ENCODE results near the gene TEX35.

The TEX35 gene

DNA sequence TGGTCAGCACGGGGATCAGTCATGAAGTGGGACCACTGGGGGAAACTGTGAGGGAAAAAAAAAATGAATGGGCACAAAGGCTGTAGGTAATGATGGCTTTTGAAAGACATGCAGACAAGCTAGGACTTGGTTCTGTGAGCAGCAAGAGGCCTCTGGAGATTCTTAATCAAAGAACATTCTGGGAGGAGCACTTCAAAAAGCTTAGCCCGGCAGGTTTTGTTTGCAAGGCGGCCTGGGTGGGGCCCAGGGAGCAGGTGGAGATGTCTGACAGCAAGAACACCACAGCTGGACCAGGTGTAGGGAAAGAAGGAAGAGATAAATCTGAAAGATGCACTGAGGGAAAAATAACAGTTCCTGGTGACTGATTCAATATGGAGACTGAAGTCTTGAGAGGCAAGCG lies 6.0 kb downstream of the TEX35 start:
- DNase-seq (ENCODE audit: low spot score), result no peak

DNA sequence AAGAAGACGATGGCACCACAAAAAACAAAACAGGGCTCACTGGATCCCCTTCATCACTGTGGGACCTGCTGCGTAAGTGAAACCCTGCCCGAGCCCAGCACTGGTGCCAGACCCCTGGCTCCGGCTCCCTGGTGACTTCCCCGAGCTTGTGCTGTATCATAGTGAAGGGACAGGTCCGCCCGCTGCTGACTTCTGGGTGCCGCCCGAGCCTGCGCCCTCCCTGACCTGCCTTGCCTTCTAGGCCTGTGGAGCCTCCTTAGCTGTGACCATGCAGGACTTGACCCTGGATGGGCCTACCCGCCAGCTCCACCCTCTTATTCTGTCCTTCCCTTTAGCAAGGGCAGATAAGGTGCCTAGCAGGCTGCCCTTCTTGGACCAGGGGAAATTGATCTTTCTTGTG lies 7.9 kb downstream of the TEX35 start:
- DNase-seq (ENCODE audit: low spot score), result no peak

DNA sequence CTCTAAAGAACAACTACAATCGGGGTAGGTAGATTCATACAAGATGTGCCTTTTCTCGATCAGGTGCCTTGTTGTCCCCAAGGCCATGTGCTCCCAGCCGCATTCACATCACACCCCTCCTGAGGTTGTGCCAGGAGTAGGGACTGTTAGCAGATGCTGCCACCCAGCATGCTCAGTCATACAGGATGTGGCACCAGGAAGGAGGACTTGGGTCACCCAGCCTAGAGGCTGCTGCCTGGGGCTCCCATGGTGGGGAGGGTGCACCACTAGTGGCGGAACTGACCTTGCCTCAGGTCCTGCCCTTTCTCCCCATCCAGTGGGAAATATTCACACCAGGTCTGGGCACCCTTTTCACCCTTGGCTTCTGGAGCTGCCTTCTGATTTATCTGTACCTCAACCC lies 8.3 kb downstream of the TEX35 start:
- no peak for DNase-seq (ENCODE audit: low spot score)

DNA sequence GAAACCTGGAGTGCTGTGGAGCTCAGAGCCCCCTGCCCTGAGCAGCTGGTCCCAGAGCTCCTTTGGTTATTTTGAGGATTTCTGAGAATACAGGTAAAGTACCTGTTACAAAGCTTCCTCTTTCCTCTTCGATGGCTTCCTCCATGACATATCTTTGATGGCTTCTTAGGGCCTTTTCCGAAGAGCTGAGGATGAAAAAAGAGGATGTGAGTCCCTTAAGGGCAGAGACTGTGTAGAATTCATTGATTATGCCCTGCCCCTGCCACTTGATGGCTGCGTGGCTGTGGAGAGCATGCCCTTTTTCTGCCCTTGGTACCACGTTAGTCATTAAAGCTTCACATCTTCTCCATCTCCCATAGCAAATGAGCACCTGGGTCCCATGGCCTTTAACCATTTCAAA lies 14.2 kb downstream of the TEX35 start:
- DNase-seq (ENCODE audit: low spot score), result no peak

DNA sequence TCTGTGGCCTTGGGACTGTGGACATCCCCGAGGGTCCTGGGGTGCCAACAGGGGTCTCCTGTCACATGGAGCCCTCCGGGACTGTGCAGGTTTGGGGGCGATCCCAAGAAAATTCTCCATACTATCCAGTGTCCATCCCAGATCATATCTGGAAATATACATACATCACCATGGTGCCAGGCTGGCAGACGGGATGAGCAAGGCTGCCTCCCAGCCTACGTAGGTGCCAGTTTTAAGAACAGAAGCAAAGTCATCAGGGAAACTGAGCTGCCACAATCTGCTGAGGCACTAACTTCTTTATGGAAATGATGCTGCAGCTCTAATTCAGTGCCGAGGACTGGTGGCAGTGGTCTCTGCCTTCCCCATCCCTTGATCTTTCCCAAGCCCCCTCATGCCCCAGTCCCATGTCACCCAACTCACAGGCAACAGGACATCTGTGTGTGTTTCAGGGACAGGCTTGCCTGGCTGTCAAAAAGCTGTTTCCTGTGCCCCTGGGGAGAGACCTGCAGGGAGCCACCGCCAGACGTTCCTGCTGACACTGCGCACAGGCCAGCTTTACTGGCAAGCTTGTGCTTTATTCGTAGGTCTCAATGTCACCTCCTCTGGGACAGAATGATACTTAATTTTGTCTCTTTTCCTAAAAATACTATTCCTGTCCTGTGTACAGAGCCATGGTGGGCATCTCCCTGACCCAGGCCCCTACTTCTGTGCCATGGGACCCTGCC lies 15.5 kb downstream of the TEX35 start:
- no peak for DNase-seq (ENCODE audit: low spot score)

DNA sequence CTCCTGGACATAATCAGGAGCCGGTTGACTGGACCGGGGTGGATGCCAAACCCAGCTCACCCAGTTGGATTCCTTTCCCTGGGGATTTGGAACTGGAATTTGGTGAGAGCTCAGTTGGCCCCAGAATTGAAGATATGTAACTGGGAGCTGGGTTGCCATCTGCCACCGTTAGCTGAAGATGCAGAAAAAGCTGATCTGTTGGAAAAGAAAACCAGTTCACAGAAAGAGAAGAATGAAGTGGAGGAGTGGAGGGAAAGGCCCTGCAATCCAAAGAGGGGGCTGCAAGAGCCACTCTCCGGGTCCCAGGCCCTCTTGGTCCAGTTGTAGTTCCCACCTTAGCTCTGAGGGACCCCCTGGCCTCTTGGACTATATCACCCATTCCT lies 16.0 kb downstream of the TEX35 start:
- no peak for DNase-seq (ENCODE audit: low spot score)

DNA sequence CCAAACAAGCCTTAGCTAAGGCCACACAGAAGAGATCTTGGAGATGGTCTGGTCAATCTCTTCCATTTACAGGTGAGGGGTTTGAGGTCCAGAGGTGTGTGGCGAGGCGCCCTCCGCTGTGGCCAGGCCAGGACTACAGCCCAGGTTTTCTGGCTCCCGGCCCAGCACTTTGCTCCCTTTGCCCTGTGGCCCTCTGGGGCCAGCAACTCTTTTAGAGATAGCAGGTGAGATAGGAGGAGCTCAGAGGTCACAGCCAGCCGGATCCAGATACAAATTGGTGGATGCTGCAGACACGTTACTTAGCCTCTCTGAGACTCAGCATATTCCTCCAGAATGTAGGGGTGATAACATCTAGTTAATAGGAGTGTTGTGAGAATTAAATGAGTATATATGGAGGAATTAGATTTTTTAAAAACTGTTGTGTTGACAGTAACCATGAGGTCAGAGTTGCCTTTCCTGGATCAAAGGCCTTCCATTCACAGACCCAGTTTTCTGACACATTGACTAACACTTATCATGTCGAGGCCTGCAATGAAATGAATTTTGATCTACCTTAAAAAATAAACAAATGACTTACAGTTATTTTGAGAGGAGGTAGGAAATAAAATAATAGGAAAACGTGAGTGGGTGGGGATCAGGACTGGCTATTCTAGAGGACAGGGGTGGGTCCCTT lies 16.6 kb downstream of the TEX35 start:
- DNase-seq (ENCODE audit: low spot score), result no peak

DNA sequence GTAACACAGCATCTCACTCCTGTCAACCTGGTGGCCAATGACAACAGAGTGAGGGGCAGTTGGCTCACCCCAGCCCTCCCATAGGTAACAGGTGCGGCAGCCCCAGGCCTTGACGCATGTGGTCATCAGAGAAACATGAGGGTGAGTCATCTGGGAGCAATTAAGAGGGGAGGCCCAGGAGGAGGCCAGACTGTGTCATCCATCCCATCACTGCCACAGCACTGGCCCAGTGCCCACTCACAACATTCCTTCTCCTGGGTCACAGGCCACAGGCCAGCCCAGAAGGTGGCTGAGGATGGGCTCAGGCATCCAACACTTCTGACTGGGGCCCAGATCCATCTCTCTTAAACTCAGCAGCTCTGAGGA lies 17.1 kb downstream of the TEX35 start:
- DNase-seq (ENCODE audit: low spot score), result peak; percentile 85

DNA sequence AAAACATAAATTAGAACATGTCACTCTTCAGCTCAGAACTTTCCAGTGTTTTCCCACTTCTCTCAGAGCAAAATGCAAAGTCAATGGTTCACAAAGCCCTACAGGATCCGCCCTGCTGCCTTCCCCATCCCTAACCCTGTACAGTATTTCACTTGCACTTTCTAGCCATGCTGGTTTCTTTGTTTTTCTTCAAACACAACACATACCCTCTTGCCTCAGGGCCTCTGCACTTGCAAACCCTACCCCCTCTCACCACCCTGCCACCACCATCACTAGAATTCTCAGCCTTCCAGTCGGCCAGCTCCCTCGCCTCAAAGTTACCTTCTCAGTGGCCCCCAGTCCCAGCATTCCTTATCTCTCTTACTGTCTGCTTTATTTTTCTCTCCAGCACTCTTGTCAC lies 17.6 kb downstream of the TEX35 start:
- no peak for DNase-seq (ENCODE audit: low spot score)

DNA sequence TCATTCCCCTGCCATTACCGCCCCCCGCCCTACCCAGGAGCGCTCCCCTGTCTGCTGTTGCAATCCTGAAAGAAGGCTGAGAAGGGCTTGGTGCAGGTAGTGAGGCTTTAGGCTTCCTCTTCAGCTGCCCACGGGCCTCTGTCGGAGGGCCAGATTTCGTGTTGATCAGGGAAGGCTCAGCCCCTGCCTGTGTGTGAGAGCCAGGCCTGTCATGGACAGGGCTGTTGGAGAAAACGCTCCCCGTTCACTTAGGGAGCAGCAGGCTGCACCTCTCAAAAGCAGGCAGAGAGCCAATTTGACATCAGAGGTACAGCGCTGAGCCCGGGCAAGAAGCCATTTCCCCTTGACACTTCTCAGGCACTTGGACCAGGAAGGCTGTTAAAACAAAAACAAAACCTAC lies 19.0 kb downstream of the TEX35 start:
- peak; percentile 33 for DNase-seq (ENCODE audit: low spot score)

DNA sequence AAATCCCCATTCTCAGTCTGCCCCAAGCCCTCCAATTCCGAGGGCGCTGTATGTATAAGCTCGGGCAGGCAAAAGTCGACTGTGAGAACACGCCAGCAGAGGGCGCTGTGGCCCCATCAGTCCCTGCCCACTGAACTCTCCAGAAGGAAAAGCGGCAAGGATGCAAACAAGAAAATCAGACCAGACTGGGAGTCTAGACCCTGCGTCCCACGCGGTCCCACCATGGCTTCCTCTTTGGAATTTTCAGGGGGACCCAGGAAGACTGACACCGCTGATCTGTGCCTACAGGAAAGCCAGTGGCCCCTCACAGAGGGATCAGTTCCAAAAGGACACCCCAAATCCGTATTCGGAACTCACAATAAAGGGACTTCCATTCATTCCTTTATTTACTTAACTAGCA lies 19.5 kb downstream of the TEX35 start:
- DNase-seq (ENCODE audit: low spot score), result peak; percentile 81

DNA sequence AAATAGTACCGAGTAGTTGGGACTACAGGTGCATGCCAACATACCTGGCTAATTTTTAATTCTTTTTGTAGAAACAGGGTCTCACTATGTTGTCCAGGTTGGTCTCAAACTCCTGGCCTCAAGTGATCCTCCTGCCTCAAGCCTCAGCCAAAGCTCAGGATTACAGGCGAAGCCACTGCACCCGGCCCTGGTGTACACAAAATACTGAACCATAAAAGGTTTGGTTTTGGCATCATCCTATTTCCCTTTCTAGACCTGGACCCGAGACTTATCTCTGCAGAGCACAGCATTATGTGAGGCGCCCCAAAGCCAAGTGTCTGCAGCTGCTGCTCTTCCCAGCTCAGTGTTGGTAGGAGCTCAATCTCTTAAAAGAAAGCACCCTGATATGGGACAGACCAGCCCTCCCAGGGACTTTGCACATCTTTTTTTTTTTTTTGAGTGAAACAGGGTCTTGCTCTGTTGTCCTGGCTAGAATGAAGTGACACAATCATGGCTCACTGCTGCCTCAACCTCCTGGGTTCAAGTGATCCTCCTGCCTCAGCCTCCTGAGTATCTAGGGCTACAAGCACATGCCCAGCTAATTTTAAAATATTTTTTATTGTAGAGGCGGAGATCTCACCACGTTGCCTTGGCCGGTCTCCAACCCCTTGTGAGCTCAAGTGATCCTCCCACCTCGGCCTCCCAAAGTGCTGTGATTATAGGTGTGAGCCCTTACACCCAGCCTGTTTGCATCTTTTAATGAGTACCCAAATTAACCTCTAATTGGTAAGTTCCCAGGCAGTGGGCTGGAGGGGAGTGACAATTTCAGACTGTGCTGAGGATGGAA lies 20.4 kb downstream of the TEX35 start:
- DNase-seq (ENCODE audit: low spot score), result no peak

DNA sequence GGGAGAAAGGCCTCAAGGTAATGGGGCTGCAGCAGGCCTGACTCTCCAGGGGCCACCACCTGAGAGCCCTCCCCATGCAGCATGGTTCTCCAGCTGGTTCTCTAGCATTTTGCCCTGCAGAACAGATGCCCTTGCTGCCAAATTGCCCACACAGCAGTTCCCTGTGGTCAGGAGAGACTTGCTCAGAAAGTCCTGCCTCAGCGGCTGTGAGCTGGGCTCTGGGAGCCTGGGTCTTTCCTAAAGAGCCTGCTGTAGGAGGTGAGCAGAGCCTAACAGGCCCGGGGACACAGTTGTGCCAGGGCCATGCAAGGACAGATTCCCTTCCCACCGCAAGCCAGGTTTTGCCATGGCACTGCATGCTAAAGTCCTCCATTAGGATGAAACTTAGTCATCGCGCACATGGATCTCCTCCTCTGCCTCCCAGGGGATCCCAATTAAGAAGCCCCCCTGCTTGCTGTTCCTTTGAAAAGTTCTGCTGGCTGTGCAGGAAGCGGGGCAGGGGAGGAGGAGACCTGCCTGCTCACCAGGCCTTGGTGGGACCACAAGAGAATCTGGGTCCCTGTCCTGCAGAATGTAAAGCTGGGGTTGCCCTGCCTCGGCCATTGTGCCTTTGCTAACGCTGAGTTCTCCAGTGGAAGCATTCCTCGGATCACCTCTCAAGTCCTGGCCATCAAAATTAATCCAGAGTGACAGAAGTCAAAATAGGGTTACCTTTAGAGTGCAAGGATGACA lies 21.4 kb downstream of the TEX35 start:
- no peak for DNase-seq (ENCODE audit: low spot score)

DNA sequence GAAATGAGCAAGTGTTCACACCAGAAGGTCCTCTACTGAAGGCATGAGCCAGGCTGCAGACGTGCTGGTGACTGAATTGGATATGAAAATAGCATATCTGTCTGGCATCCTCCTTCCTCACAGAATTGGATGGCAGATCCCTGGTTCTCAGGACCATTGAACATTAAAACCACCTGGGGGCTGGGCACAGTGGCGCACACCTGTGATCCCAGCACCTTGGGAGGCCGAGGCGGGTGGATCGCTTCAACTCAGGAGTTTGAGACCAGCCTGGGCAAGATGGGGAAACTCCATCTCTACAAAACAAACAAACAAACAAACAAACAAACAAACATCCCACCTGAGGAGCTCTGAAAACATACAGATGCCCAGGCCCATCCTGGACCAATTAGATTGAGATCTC lies 23.4 kb downstream of the TEX35 start:
- no peak for DNase-seq (ENCODE audit: low spot score)

DNA sequence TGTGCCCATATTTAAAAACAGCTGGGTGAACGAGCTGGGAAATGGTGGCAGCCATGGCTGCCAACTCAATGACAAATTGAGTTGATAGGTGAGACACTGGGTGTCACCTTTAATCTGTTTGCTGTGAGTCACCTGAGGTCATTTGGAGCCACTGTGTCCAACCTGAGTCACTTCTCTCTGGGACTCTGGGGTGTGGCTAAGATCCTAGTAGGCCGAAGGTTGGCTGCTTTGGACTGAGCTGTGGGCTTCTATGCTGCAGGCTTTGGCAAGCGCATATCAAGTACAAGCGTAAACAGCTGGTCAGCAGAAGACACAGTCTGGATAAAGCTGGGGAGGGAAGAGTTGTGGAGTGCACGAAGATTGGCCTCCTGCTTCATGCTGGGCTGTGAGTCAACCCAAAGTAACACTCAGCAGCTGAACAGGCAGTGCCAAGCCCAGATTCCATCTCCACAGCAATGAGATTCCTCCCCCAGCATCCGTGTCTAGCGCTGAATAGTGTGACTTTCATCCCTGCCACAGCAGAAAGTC lies 24.0 kb downstream of the TEX35 start:
- DNase-seq (ENCODE audit: low spot score), result peak; percentile 75

DNA sequence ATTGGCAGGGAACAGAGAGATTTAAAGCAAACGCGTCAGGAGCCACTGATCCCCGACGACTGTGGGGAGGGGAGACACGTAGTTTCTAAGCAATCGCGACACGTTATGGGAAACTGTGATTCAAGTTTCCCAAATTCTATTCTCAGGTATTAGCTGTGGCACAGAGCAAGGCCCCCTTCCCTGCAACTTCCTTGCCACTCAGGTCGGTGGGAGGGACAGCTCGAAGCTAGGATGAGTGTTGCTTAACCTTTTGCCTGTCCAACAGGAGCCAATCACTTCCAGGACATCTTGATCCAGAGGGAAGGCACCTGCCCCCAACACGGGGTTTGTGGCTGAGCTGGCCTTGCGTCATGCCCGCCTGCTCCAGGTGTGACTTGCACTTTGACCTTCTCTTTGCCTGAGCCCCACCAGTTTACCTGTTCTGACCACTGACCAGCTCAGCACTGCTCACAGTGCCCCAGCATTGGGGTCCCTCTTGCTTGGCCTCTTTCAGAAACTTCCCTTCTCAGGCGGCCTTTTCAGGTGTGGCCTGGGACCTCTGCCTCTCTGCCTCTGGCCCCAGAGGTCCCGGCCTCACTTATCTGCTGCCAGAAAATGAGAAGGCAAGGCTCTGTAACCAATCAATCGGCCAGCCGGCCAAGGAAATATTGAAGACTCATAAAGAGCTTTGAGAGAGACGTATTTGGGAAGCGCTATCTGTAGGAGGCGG lies 24.6 kb downstream of the TEX35 start:
- no peak for DNase-seq (ENCODE audit: low spot score)

DNA sequence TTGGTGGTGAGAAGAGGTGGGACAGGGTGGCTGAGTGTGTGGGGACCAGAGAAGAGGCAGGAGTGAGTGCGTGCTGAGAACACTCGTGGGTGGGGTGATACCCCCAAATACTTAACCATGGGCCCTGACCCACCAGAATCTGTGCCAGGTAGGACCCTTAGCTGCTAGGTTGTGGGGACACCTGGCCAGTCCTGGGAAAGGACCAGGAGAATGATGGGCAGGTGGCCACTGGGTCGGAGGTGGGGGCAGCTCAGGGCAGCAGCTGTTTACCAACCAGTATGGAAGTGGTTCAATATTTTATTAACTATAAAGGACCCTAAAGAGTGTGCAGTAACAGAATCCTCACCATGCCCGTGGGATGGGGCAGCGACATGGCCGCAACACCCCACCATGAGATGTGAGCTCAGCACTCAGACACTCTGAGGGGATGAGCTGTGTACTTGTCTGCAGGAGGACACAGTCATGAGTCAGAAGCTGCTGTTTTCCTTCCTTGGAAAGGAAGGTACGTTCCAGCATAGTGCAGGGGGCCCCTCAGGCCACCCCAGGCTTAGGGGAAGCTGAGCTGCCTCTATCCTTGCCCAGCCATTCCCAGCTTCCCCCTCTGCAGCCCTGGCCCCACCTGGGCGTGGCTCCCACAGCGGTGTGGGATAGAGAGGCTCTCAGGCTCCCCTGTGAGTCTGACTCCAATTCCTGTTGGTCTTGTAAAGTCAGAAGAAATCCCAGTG lies 25.4 kb downstream of the TEX35 start:
- peak; percentile 23 for DNase-seq (ENCODE audit: low spot score)

DNA sequence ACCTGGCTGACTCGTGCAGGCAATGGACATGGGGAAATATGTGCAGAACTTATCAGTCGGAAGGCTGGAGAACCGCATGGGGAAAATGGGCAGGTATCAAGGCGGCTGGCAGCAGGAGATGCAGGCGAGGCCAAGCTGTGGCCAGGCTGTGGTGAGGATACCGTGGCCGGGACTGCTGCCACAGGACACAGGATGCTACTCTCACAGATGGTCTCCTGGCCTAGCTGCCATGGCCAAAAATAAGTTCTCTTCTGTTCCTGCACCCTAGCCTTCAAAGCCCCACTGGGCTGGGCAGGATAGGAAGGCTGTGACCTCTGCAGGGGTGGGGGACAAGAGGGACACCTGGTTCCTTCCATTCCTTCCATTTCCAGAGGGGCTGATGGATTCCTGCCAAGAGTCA lies 26.4 kb downstream of the TEX35 start:
- no peak for DNase-seq (ENCODE audit: low spot score)

DNA sequence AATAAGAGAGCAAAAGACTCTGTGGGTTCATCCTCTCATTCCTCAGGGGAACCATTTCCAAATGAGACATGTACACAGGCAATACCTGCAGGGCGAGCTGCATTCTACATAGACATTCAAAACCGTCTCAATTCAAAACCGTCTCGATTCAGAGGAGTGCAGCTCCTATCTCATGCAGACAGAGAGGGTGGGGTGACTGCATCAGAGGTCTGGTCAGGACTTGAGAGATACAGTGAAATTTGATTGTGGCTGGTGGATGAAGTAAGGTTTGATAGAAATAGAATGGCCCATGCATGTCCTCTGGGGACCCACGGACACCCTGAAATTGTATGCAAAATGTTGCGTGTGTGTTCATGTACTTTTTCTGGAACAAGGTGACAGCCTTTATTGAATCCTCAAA lies 27.3 kb downstream of the TEX35 start:
- DNase-seq (ENCODE audit: low spot score), result no peak

DNA sequence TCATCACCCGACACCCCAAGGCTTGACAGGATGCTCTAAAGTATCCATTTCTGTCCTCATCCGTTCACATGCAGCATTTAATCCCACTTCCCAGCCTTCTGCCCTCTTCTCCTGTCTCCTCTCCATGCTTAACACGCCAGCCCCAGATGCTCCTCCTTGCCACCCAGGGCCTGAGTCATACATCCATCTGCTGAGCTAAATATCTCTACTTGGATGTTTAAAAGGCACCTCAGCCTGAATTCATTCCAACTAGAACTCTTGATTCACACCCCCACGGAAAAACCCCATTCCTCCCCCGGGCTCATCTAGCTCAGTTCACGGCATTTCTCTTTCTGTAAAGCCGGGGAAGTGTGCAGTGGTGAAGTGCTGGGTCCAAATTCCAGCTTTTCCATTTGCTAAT lies 27.7 kb downstream of the TEX35 start:
- DNase-seq (ENCODE audit: low spot score), result peak; percentile 5

DNA sequence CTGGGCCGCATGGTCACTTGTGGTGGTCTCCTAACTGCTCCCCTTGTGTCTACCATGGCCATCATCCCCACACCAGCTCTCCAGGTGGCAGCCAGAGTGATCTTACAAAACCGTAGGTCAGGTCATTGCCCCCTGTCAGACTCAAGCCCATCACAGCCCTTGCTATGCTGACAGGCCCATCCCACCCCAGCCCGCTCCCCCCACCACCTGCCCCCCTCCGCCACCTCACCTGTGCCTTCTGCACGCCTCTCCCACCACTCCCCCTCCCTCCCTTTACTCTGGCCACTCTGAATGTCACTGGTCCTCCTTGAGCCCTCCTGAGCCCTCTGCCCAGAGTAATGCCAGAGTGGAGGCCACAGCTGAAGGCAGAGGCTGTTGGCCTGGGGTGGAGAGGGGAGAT lies 28.5 kb downstream of the TEX35 start:
- no peak for DNase-seq (ENCODE audit: low spot score)
